SK-N-SH (cell line): Measurements from ENCODE around the gene TMCC3. TPM values are rescaled to one million over a fixed set of nuclear protein-coding genes. Genes with fewer than 3 reads are reported as not detected.

ENCODE experiments used
- CTCF ChIA-PET: fragments of 300-600, 350-600 bp; formaldehyde crosslinking; extraction: SDS; loops from one replicate; lab custom pipeline; 2021; lab: Yijun Ruan, JAX
- POLR2A ChIA-PET: fragments of 350-600 bp; sonication (Branson Sonifier 250); formaldehyde crosslinking; extraction: SDS; loops from one replicate; lab custom pipeline; 2020; ENCODE audit warnings: antibody characterized with exemption, inconsistent platforms; lab: Yijun Ruan, JAX
- DNase-seq: peaks from one replicate; pipeline ENCODE4 v3.0.0; 2012
- H2AFZ ChIP-seq: fragments of 200-600 bp; sonication (generic); 2 replicates; pipeline ENCODE4 v1.8.1; 2016; ENCODE audit warnings: antibody characterized with exemption, mild to moderate bottlenecking, low read depth
- H3F3A ChIP-seq: fragments of 200-600 bp; sonication (generic); replicated peaks from 2 replicates; pipeline ENCODE3; 2016; ENCODE audit warnings: antibody characterized with exemption, mild to moderate bottlenecking; ENCODE audit not compliant: insufficient read depth
- H3K27ac ChIP-seq, 2 experiments: fragments of 200-500 bp in 1 of 2; fragments of 200-600 bp in 1 of 2; sonication (Bioruptor generic) in 1 of 2; sonication (generic), shearing (Covaris generic) in 1 of 2; 2 replicates each; pipeline versions ENCODE4 v1.5.1 to v1.6.1; 2014 to 2016; ENCODE audit warnings: low read depth in 2 of 2, inconsistent platforms in 1 of 2, low read length in 1 of 2, mild to moderate bottlenecking in 1 of 2, mixed read lengths in 1 of 2
- H3K27me3 ChIP-seq: fragments of 200-600 bp; sonication (generic), shearing (Covaris generic); 2 replicates; pipeline ENCODE4 v1.6.1; 2016; ENCODE audit warnings: mixed run types; ENCODE audit not compliant: insufficient read depth
- H3K36me3 ChIP-seq, 2 experiments: fragments of 200-500 bp in 1 of 2; fragments of 200-600 bp in 1 of 2; sonication (Bioruptor generic) in 1 of 2; sonication (generic) in 1 of 2; replicated peaks in 1 of 2; 2 replicates each; pipeline versions ENCODE3 to v1.5.1; 2014 to 2016; ENCODE audit warnings: low read length in 1 of 2, mild to moderate bottlenecking in 1 of 2; ENCODE audit not compliant: insufficient read depth in 2 of 2, control insufficient read depth in 1 of 2
- H3K4me1 ChIP-seq, 2 experiments: fragments of 200-500 bp in 1 of 2; fragments of 200-600 bp in 1 of 2; sonication (Bioruptor generic) in 1 of 2; sonication (generic), shearing (Covaris generic) in 1 of 2; 2 replicates each; pipeline versions ENCODE4 v1.5.1 to v1.6.1; 2014 to 2016; ENCODE audit warnings: low read depth in 1 of 2, low read length in 1 of 2, mixed run types in 1 of 2; ENCODE audit not compliant: insufficient read depth in 2 of 2, control insufficient read depth in 1 of 2
- H3K4me2 ChIP-seq: fragments of 200-600 bp; sonication (generic), shearing (Covaris generic); 2 replicates; pipeline ENCODE4 v1.6.1; 2017; ENCODE audit warnings: mixed run types
- H3K4me3 ChIP-seq, 2 experiments: fragments of 200-500 bp in 1 of 2; fragments of 200-600 bp in 1 of 2; sonication (Bioruptor generic) in 1 of 2; sonication (generic), shearing (Covaris generic) in 1 of 2; 2 replicates each; pipeline versions ENCODE4 v1.5.1 to v1.8.1; 2014 to 2016; ENCODE audit warnings: low read depth in 2 of 2, inconsistent platforms in 1 of 2, low read length in 1 of 2, mild to moderate bottlenecking in 1 of 2, mixed read lengths in 1 of 2, moderate library complexity in 1 of 2
- H3K79me2 ChIP-seq: fragments of 200-600 bp; sonication (generic); 2 replicates; pipeline ENCODE4 v1.8.1; 2017; ENCODE audit warnings: mild to moderate bottlenecking; ENCODE audit not compliant: insufficient read depth
- H3K9ac ChIP-seq: fragments of 200-600 bp; sonication (generic); 2 replicates; pipeline ENCODE4 v1.6.1; 2017; ENCODE audit warnings: mixed run types
- H3K9me2 ChIP-seq: fragments of 200-600 bp; sonication (generic); 2 replicates; pipeline ENCODE4 v1.6.1; 2017; ENCODE audit warnings: mixed run types
- H3K9me3 ChIP-seq: fragments of 200-600 bp; sonication (generic); 2 replicates; pipeline ENCODE4 v1.6.1; 2017; ENCODE audit warnings: mixed run types, mild to moderate bottlenecking, moderate library complexity
- H4K20me1 ChIP-seq: fragments of 200-600 bp; sonication (generic); 2 replicates; pipeline ENCODE4 v1.6.1; 2017; ENCODE audit warnings: mild to moderate bottlenecking, mixed run types; ENCODE audit not compliant: insufficient read depth
- ELF1 ChIP-seq: IDR thresholded peaks from 2 replicates; pipeline ENCODE4 v1.4.0; 2012
- EP300 ChIP-seq, 2 experiments: IDR thresholded peaks; 2 replicates each; pipeline versions ENCODE4 v1.4.0 to v1.6.1; 2012; ENCODE audit warnings: borderline replicate concordance in 1 of 2, low read depth in 1 of 2, low read length in 1 of 2
- EZH2phosphoT487 ChIP-seq: fragments of 200-600 bp; sonication (generic); IDR thresholded peaks from 2 replicates; pipeline ENCODE4 v1.6.1; 2017; ENCODE audit warnings: low read depth, mixed run types, mild to moderate bottlenecking, antibody characterized with exemption, moderate library complexity, borderline replicate concordance
- FOXJ3 ChIP-seq: sonication (generic); formaldehyde crosslinking; IDR thresholded peaks from 2 replicates; pipeline ENCODE4 v1.5.1; 2020; ENCODE audit warnings: mild to moderate bottlenecking, missing genetic modification reagents
- FOXM1 ChIP-seq: IDR thresholded peaks from 2 replicates; pipeline ENCODE4 v1.4.0; 2012; ENCODE audit warnings: low read depth, mild to moderate bottlenecking
- JUND ChIP-seq: IDR thresholded peaks from 2 replicates; pipeline ENCODE4 v1.4.0; 2012
- NFIC ChIP-seq: IDR thresholded peaks from 2 replicates; pipeline ENCODE4 v1.4.0; 2012; ENCODE audit warnings: borderline replicate concordance
- NRF1 ChIP-seq: IDR thresholded peaks from 2 replicates; pipeline ENCODE4 v1.6.1; 2012; ENCODE audit warnings: low read depth, mild to moderate bottlenecking, low read length
- POLR2AphosphoS5 ChIP-seq: IDR thresholded peaks from 2 replicates; pipeline ENCODE4 v1.6.1; 2012; ENCODE audit warnings: low read depth, low read length
- RAD21 ChIP-seq: IDR thresholded peaks from 2 replicates; pipeline ENCODE4 v1.6.1; 2012; ENCODE audit warnings: mild to moderate bottlenecking, low read length
- RFX5 ChIP-seq: IDR thresholded peaks from 2 replicates; pipeline ENCODE4 v1.6.1; 2012; ENCODE audit warnings: mild to moderate bottlenecking, improper control_type of control experiment, low read length
- RXRA ChIP-seq: IDR thresholded peaks from 2 replicates; pipeline ENCODE4 v1.4.0; 2012; ENCODE audit warnings: low read depth, mild to moderate bottlenecking, borderline replicate concordance
- TCF12 ChIP-seq: IDR thresholded peaks from 2 replicates; pipeline ENCODE4 v1.4.0; 2012
- WGBS: methylation state at CpG from one replicate; pipeline ENCODE4 v1.1.6; 2017; ENCODE audit warnings: low lambda C conversion rate; 5-methylcytosine and 5-hydroxymethylcytosine counted together
- polyA plus RNA-seq, 3 experiments: library from polyadenylated mRNA; depleted of rRNA; stranded (reverse); fragments of >200 nt; gene quantifications; 2 replicates each; pipeline ENCODE4 v1.2.3, GENCODE V29; 2012
- TF ChIP-seq, protein P1 (sequence below): fragments of 150-350 bp; IDR thresholded peaks from 2 replicates; pipeline ENCODE4 v1.6.1; 2017; ENCODE audit warnings: antibody characterized with exemption, low read length, low read depth, borderline replicate concordance
- TF ChIP-seq, protein P2 (sequence below): IDR thresholded peaks from 2 replicates; pipeline ENCODE4 v1.4.0; 2012; ENCODE audit warnings: low read depth, borderline replicate concordance
- TF ChIP-seq, protein P3 (sequence below): fragments of 200-600 bp; sonication (generic); IDR thresholded peaks from 2 replicates; pipeline ENCODE4 v1.6.1; 2017; ENCODE audit warnings: antibody characterized with exemption, mild to moderate bottlenecking, moderate library complexity

Gene TMCC3
- polyA plus RNA-seq, 1 of the 3 experiments (the other 2 are of a cell fraction) = 0.53 TPM

DNA sequence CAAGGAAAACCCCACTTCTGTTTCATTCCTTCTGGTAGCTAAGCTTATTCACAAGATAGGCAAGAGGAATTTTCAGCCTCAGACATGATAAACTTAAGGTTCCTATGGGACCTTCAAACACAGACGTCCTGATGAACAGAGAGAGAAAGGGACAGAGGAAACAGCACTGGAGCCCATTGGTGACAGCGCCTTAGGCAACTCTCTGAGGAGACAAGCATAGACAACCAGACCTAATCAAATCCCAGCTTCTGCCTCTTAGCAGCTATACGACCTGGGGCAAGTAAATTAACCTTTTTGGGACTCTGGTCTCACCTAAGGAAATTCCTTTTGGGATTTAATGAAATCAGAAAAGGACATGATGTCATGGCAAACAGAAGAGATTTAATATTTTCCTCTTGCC lies 33.3 kb downstream of the TMCC3 start:
- no peak overlapping the region for H3K9ac ChIP-seq
- ChIA-PET POLR2A (no interaction called here), CTCF (interaction anchor here (1.7 kb wide), 1 partner anchor 13 kb away, joined by 3 read pairs; no protein-coding TSS in a partner anchor)
- H3K9me3 ChIP-seq = no peaks in the 10 kb centered on the region
- H3K4me2 ChIP-seq = no peak overlapping the region
- no peak overlapping the region for H3K4me3 ChIP-seq
- no peak overlapping the region for H2AFZ ChIP-seq
- no peaks in the 10 kb centered on the region for H3K27me3 ChIP-seq
- H3K36me3 ChIP-seq = no peaks in the 10 kb centered on the region
- TF ChIP-seq, protein P1, sequence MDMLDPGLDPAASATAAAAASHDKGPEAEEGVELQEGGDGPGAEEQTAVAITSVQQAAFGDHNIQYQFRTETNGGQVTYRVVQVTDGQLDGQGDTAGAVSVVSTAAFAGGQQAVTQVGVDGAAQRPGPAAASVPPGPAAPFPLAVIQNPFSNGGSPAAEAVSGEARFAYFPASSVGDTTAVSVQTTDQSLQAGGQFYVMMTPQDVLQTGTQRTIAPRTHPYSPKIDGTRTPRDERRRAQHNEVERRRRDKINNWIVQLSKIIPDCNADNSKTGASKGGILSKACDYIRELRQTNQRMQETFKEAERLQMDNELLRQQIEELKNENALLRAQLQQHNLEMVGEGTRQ = no peak
- TF ChIP-seq POLR2AphosphoS5 = no peak
- no peak for TF ChIP-seq EP300 (IDR thresholded peaks at IDR 0.05; ENCODE audit: borderline replicate concordance in 1 of 2, low read depth in 1 of 2, low read length in 1 of 2)
- TF ChIP-seq RFX5 = no peak
- TF ChIP-seq, protein P2, sequence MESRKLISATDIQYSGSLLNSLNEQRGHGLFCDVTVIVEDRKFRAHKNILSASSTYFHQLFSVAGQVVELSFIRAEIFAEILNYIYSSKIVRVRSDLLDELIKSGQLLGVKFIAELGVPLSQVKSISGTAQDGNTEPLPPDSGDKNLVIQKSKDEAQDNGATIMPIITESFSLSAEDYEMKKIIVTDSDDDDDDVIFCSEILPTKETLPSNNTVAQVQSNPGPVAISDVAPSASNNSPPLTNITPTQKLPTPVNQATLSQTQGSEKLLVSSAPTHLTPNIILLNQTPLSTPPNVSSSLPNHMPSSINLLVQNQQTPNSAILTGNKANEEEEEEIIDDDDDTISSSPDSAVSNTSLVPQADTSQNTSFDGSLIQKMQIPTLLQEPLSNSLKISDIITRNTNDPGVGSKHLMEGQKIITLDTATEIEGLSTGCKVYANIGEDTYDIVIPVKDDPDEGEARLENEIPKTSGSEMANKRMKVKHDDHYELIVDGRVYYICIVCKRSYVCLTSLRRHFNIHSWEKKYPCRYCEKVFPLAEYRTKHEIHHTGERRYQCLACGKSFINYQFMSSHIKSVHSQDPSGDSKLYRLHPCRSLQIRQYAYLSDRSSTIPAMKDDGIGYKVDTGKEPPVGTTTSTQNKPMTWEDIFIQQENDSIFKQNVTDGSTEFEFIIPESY = no peak
- no peak for TF ChIP-seq RAD21
- no peak for TF ChIP-seq FOXJ3 (CRISPR knock-in tag)
- no peak for TF ChIP-seq RXRA
- TF ChIP-seq NRF1 = no peak
- no peak for TF ChIP-seq TCF12
- no peak for TF ChIP-seq ELF1
- TF ChIP-seq, protein P3, sequence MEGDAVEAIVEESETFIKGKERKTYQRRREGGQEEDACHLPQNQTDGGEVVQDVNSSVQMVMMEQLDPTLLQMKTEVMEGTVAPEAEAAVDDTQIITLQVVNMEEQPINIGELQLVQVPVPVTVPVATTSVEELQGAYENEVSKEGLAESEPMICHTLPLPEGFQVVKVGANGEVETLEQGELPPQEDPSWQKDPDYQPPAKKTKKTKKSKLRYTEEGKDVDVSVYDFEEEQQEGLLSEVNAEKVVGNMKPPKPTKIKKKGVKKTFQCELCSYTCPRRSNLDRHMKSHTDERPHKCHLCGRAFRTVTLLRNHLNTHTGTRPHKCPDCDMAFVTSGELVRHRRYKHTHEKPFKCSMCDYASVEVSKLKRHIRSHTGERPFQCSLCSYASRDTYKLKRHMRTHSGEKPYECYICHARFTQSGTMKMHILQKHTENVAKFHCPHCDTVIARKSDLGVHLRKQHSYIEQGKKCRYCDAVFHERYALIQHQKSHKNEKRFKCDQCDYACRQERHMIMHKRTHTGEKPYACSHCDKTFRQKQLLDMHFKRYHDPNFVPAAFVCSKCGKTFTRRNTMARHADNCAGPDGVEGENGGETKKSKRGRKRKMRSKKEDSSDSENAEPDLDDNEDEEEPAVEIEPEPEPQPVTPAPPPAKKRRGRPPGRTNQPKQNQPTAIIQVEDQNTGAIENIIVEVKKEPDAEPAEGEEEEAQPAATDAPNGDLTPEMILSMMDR = no peak
- TF ChIP-seq NFIC = no peak
- TF ChIP-seq EZH2phosphoT487 = no peak
- no peak for TF ChIP-seq JUND
- no peak for TF ChIP-seq FOXM1
- H3K4me1 ChIP-seq = peaks cover 14 to 21% of the 10 kb centered on the region in 2 experiments; a peak in 3 of 4 replicates
- H3K27ac ChIP-seq = no peak overlapping the region
- 88% methylated on average over 3 of the region's 3 CpGs for WGBS
- H3K79me2 ChIP-seq = no peaks in the 10 kb centered on the region
- H4K20me1 ChIP-seq = no peaks in the 10 kb centered on the region
- no peaks in the 10 kb centered on the region for H3K9me2 ChIP-seq
- no peak for DNase-seq
- no peaks in the 10 kb centered on the region for H3F3A ChIP-seq
